ENCODE data around the gene BEST3. TPM values are rescaled to one million over a fixed set of nuclear protein-coding genes. Genes with fewer than 3 reads are reported as not detected.
"Not testable (repeated sequence)": the region's sequence is repeated elsewhere in the genome, so short reads cannot be mapped to it uniquely, and the experiment has no call there.

Gene BEST3
- total and polyA plus RNA-seq, 2 experiments from 2014 or later, result 0.34 to 0.60 TPM

DNA sequence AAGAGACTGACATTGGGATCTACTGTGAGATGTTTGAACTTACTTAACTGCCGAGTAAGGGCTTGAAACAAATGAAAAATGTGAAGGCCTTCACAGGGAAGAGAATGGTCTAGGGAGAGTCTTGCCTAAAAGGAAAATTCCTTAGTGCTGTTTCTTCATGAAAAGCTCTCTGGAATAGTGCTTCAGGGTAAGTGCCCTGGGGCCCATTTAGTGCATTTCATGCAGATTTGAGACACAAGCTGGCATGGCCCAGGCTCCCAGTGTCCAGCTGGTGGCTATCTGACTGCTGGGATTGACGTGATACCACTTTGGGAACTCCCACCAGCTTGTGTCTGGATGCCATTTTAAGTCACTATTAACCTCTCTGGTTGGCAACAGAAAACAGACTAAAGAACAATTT is 26.9 kb downstream of the BEST3 start:
- Histone ChIP-seq H3K36me3 (replicated peaks; ENCODE audit: insufficient read depth, low read depth) (no peaks in the 10 kb centered on the region), H4K20me1 (ENCODE audit: insufficient read depth, poor library complexity, severe bottlenecking) (no peaks in the 10 kb centered on the region), H3K9me3 (ENCODE audit: low read depth) (no peaks in the 10 kb centered on the region), H2AFZ (no peak overlapping the region), H3K4me2 (no peak overlapping the region), H3K79me2 (no peaks in the 10 kb centered on the region), H3K27me3 (no peaks in the 10 kb centered on the region), H3K4me1 (ENCODE audit: insufficient read depth) (no peaks in the 10 kb centered on the region), H3K4me3 (no peak overlapping the region), H3K27ac (no peak overlapping the region), H3K9me2 (replicated peaks; ENCODE audit: insufficient read depth) (no peaks in the 10 kb centered on the region)
- TF ChIP-seq, protein P1, sequence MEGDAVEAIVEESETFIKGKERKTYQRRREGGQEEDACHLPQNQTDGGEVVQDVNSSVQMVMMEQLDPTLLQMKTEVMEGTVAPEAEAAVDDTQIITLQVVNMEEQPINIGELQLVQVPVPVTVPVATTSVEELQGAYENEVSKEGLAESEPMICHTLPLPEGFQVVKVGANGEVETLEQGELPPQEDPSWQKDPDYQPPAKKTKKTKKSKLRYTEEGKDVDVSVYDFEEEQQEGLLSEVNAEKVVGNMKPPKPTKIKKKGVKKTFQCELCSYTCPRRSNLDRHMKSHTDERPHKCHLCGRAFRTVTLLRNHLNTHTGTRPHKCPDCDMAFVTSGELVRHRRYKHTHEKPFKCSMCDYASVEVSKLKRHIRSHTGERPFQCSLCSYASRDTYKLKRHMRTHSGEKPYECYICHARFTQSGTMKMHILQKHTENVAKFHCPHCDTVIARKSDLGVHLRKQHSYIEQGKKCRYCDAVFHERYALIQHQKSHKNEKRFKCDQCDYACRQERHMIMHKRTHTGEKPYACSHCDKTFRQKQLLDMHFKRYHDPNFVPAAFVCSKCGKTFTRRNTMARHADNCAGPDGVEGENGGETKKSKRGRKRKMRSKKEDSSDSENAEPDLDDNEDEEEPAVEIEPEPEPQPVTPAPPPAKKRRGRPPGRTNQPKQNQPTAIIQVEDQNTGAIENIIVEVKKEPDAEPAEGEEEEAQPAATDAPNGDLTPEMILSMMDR (IDR thresholded peaks at IDR 0.05; ENCODE audit: poor library complexity), result no peak
- TF ChIP-seq EZH2phosphoT487 (IDR thresholded peaks at IDR 0.05; ENCODE audit: low read depth, severe bottlenecking, unreplicated experiment) (no peak), EZH2 (IDR thresholded peaks at IDR 0.05; ENCODE audit: borderline replicate concordance) (no peak)
- DNase-seq (ENCODE audit: low spot score), result no peak
- WGBS (ENCODE audit: low lambda C conversion rate, missing lambda C conversion rate), result 74% methylated on average over 2 of the region's 2 CpGs

DNA sequence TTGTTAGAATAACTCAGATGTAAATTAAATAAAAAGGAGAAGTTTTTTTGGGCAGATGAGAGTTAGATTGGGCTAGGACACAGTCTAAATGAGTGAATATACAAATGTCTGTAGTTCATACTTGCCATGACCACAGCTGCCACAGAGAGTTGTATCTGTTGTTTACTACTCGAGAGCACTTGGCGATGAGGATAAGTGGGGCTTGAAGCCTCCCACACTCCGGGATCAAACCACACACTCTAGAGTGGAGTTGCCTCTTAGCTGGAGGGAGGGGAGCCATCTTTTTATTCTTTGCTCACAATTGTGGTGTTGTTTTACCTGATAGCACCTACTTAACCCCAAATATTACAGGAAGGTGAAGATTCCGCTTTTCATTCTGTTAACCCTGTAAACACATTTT is 27.5 kb downstream of the BEST3 start:
- no peaks in the 10 kb centered on the region for H3K9me2 ChIP-seq (replicated peaks; ENCODE audit: insufficient read depth)
- TF ChIP-seq EZH2 (IDR thresholded peaks at IDR 0.05; ENCODE audit: borderline replicate concordance), result no peak
- TF ChIP-seq, protein P1 (IDR thresholded peaks at IDR 0.05; ENCODE audit: poor library complexity), result no peak
- TF ChIP-seq EZH2phosphoT487 (IDR thresholded peaks at IDR 0.05; ENCODE audit: low read depth, severe bottlenecking, unreplicated experiment), result no peak
- H3K27ac ChIP-seq, result no peak overlapping the region

DNA sequence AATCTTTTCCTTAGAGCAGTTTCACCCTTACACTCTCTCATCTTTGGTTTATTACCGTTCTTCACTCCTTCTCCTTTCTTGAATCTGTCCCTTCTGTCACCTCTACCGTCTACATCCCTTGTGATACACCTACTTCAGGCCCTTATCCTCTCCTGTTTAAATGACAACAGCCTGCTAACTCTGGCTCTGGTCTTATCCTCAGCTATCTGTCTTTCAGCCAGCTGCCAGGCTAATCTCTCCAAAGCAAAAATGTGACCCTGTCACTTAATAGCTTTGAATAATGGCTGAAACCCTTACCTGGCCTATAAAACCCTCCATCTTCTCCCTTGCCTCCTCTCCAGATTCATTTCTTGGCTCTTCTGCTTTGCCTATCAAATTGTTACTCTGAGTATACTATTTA is 32.3 kb downstream of the BEST3 start:
- WGBS (ENCODE audit: low lambda C conversion rate, missing lambda C conversion rate), result 69% methylated on average over 2 of the region's 2 CpGs
- Histone ChIP-seq H3K9me3 (ENCODE audit: low read depth) (no peaks in the 10 kb centered on the region), H3K27me3 (no peaks in the 10 kb centered on the region), H2AFZ (no peak overlapping the region), H3K4me1 (ENCODE audit: insufficient read depth) (no peaks in the 10 kb centered on the region), H3K27ac (no peak overlapping the region), H3K4me2 (no peak overlapping the region), H3K79me2 (no peaks in the 10 kb centered on the region), H3K4me3 (no peak overlapping the region), H3K36me3 (replicated peaks; ENCODE audit: insufficient read depth, low read depth) (no peaks in the 10 kb centered on the region), H4K20me1 (ENCODE audit: insufficient read depth, poor library complexity, severe bottlenecking) (no peaks in the 10 kb centered on the region), H3K9me2 (replicated peaks; ENCODE audit: insufficient read depth) (no peaks in the 10 kb centered on the region)
- TF ChIP-seq EZH2phosphoT487 (IDR thresholded peaks at IDR 0.05; ENCODE audit: low read depth, severe bottlenecking, unreplicated experiment) (no peak), EZH2 (IDR thresholded peaks at IDR 0.05; ENCODE audit: borderline replicate concordance) (no peak)
- TF ChIP-seq, protein P1 (IDR thresholded peaks at IDR 0.05; ENCODE audit: poor library complexity), result no peak
- no peak for DNase-seq (ENCODE audit: low spot score)

More for the DNA sequence above, 27.5 kb downstream of the BEST3 start:
- Histone ChIP-seq H3K4me2 (no peak overlapping the region), H3K79me2 (no peaks in the 10 kb centered on the region), H2AFZ (no peak overlapping the region), H3K9me3 (ENCODE audit: low read depth) (no peaks in the 10 kb centered on the region), H4K20me1 (ENCODE audit: insufficient read depth, poor library complexity, severe bottlenecking) (no peaks in the 10 kb centered on the region), H3K4me1 (ENCODE audit: insufficient read depth) (no peaks in the 10 kb centered on the region), H3K27me3 (no peaks in the 10 kb centered on the region), H3K36me3 (replicated peaks; ENCODE audit: insufficient read depth, low read depth) (no peaks in the 10 kb centered on the region), H3K4me3 (no peak overlapping the region)
- no peak for DNase-seq (ENCODE audit: low spot score)
- 89% methylated on average over 4 of the region's 4 CpGs for WGBS (ENCODE audit: low lambda C conversion rate, missing lambda C conversion rate)

DNA sequence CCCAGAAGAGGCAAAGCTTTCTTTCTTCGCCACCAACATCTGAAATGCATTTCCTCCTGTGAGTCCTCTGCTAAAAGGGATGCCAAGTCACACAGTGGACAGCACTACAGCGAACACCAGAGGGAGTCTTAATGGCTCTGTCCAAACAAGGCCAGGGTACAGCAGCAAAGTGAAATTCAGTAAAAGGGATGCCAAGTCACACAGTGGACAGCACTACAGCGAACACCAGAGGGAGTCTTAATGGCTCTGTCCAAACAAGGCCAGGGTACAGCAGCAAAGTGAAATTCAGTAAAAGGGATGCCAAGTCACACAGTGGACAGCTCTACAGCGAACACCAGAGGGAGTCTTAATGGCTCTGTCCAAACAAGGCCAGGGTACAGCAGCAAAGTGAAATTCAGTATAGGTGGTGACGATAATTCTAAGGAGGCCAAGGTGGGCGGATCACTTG is 34.1 kb downstream of the BEST3 start:
- not testable (repeated sequence) for H3K4me2 ChIP-seq; H3K79me2 ChIP-seq; H2AFZ ChIP-seq; H3K27ac ChIP-seq; H3K4me3 ChIP-seq; H4K20me1 ChIP-seq (ENCODE audit: insufficient read depth, poor library complexity, severe bottlenecking); H3K27me3 ChIP-seq; H3K9me2 ChIP-seq (replicated peaks; ENCODE audit: insufficient read depth); H3K36me3 ChIP-seq (replicated peaks; ENCODE audit: insufficient read depth, low read depth); DNase-seq (ENCODE audit: low spot score); H3K4me1 ChIP-seq (ENCODE audit: insufficient read depth); H3K9me3 ChIP-seq (ENCODE audit: low read depth)
- 78% methylated on average over 6 of the region's 6 CpGs for WGBS (ENCODE audit: low lambda C conversion rate, missing lambda C conversion rate)
- TF ChIP-seq, protein P1 (IDR thresholded peaks at IDR 0.05; ENCODE audit: poor library complexity), result peak; percentile 32

Data from hepatocyte (in vitro differentiated cells).